NCI-H2227 treated with DMSO at 0.1 percent for 48 hours (cell line): Measurements from ENCODE around the gene SKP1.
A peak's percentile ranks its signal among the peaks of the same experiment; 100 is the strongest.

ENCODE experiments used
- DNase-seq: peaks from one replicate; lab custom pipeline; 2025; lab: John Stamatoyannopoulos, UW

The SKP1 gene

GRCh38 chr5:134113902-134114875 lies 62.6 kb downstream of the SKP1 start, which contains the start of gene TCF7:
Gene TCF7 (plus strand): TSS chr5:134114681. CDS start chr5:134114907, 226 bp downstream.
- peak; percentile 49 for DNase-seq

GRCh38 chr5:134113363-134113889 lies 63.3 kb downstream of the SKP1 start:
- no peak for DNase-seq

- no peak for DNase-seq
These were observed 63.9 kb downstream of the SKP1 start for GRCh38 chr5:134112726-134113362.

DNA sequence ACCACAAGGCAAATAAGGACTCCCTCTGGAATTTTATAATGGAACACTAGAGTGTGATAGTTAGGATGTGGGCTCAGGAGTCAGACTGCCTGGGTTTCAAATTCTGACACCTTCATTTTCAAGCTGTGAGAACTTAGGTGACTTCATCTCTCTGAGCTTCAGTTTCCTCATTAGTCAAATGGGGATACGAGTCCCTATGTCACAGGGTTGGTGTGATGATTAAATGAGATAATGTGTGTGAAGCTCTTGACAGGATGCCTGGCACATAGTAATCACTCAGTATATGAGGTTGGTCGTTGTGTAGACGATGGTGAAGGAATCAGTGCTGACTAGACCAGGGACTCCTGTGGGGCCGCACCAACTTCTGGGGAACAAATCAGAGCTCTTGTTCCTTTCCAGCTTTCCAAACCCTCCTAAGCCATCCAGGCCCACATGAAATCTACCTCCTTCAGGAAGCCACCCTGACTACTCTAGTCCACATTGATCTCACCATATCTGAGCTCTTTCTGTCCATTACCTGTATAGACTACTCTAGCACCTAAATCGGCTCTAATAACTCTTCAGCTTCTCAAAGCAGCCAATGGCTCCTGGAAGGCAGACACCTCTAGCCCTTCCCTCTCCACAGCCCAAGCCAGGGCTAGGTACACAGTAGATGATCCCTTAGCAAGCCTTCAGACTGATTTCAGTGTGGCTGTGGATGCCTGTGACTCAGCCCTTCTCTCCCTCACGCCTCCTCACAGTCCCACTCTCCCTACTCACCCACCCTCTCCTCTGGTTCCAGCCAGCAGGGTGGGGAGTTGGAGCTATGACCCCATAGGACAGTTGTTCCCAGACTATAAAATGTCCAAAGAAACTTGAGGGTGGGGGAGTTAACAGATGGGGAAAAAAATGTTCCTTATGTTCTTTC lies 64.8 kb downstream of the SKP1 start:
- no peak for DNase-seq

GRCh38 chr5:134110382-134110781 lies 66.4 kb downstream of the SKP1 start:
- DNase-seq = no peak

DNA sequence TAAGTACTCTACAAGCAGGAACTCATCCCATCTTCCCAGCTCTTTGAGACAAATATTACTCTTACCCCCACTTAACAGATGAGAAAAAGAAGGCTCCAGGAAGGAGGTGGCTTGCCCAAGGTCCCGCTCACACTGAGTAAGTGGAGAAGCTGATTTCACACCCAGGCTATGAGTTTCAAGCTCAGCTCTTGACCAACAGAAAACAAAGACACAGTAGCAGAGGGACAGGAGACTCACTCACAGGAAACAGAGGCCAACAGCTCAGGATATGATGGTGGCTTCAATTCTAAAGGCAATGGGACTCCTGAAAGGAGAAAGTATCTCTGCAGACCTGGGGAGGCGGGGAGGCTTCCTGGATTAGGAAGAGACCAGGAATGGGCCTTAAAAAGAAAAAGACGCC lies 69.0 kb downstream of the SKP1 start:
- DNase-seq = no peak

- no peak for DNase-seq
These were observed 69.6 kb downstream of the SKP1 start for GRCh38 chr5:134106991-134107701.

GRCh38 chr5:134103998-134104654 lies 72.6 kb downstream of the SKP1 start:
- no peak for DNase-seq

GRCh38 chr5:134103397-134103796 lies 73.4 kb downstream of the SKP1 start:
- DNase-seq = no peak

- peak; percentile 24 for DNase-seq
These were observed 74.9 kb downstream of the SKP1 start for GRCh38 chr5:134101686-134102439.

DNA sequence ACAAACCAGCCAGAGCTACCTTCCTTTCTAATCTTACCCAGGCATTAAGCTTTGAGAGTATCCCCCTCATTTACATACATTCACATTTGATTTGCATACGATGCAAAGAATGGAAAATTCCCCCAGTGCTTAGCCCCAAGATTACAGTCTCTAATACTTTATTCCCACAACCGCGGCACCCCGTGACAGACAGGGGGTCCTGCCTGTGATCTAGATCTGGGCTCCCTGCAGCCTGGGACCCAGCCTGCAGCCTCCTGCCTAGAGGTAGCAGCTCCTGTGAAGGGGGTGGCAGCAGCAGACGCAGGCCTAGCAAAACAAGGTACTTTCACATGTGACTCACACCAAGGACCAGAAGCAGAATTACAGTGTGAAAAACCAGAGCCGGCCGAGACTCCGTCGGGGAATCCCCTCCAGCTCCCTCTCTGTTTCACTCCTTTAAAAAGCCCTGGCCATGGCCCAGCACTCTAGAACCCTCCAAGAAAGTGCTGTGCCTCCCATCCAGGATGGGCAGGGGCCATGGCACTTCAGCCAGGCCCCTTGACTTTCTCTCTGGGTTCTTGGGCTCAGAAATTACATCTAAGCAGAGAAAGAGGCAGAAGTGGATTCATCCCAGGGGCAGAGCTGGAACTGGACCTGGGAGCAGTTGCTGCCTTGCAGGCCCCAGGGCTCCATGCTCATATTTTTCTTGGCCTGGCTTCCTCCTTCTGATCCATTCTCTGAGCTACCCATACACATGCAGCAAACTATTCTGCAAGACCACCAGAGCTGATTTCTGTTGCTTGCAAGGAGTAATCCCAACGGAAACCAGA lies 76.3 kb downstream of the SKP1 start:
- no peak for DNase-seq

DNA sequence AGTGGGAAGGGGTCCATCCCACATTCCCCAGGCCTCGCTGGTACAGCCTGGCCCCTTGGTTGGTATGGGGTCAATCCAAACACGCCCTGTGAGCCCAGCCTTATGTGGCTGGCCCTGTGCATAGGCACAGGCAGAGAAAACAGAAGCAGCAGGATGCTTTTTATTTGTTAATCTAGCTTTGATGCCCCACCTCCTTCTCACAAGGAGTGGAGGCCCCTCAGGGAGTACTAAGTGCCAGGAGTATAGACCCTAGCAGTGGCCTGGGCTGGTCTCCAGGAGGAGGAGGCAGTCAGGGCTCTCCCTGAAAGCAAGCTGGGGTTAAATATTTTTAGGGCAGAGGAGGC lies 76.8 kb downstream of the SKP1 start:
- no peak for DNase-seq

- no peak for DNase-seq
These were observed 77.4 kb downstream of the SKP1 start for GRCh38 chr5:134099288-134099872.
